Stimulated activated naive B cell treated with anti-CD40 and anti-IgM and Interleukin-4, amounts not matched to agents 10 μg/mL and 1 μg/mL and 100 μg/mL, for 72 hours (primary cell): ENCODE measurements around the gene OR52I1.
A peak's percentile ranks its signal among the peaks of the same experiment; 100 is the strongest.

Experiments used
- ATAC-seq, 2 donors: fragments of 150-1000 bp; cut with Tn5 transposase; replicated peaks; 2 replicates each; pipeline ENCODE4 v1.10.0; 2021; ENCODE audit warnings: moderate library complexity in 1 of 2
- DNase-seq: peaks from one replicate; pipeline ENCODE4 v3.0.0; 2021
- H3K27ac Mint-ChIP-seq: one replicate; pipeline ENCODE4 v1.8.0; 2022; ENCODE audit warnings: mild to moderate bottlenecking, mixed read lengths
- H3K27me3 Mint-ChIP-seq, 2 donors: one replicate each; pipeline ENCODE4 v1.8.0; 2022; ENCODE audit warnings: mixed read lengths in 2 of 2
- H3K36me3 Mint-ChIP-seq, 2 donors: one replicate each; pipeline ENCODE4 v1.8.0; 2022; ENCODE audit warnings: mixed read lengths in 2 of 2, mild to moderate bottlenecking in 1 of 2
- H3K4me1 Mint-ChIP-seq, 2 donors: one replicate each; pipeline ENCODE4 v1.8.0; 2022; ENCODE audit warnings: mixed read lengths in 2 of 2, mild to moderate bottlenecking in 1 of 2
- H3K4me3 Mint-ChIP-seq, 2 donors: one replicate each; pipeline ENCODE4 v1.8.0; 2022; ENCODE audit warnings: mild to moderate bottlenecking in 2 of 2, mixed read lengths in 2 of 2, moderate library complexity in 1 of 2
- H3K9me3 Mint-ChIP-seq, 2 donors: one replicate each; pipeline ENCODE4 v1.8.0; 2022; ENCODE audit warnings: mixed read lengths in 2 of 2, mild to moderate bottlenecking in 1 of 2

Gene OR52I1

GRCh38 chr11:4589017-4589416 is 4.8 kb upstream of the OR52I1 start:
- no peak overlapping the region for H3K27ac Mint-ChIP-seq
- no peaks in the 10 kb centered on the region for H3K36me3 Mint-ChIP-seq
- ATAC-seq: no peak
- peaks cover 0 to 2% of the 10 kb centered on the region in 2 donors for H3K9me3 Mint-ChIP-seq
- H3K4me1 Mint-ChIP-seq: no peaks in the 10 kb centered on the region
- no peak overlapping the region for H3K4me3 Mint-ChIP-seq
- no peak for DNase-seq
- peaks cover 12% of the 10 kb centered on the region in 2 donors for H3K27me3 Mint-ChIP-seq

- DNase-seq (no peak), ATAC-seq (no peak)
- H3K36me3 Mint-ChIP-seq: peaks cover 32 to 44% of the 10 kb centered on the region in 2 donors
- peaks cover 0 to 2% of the 10 kb centered on the region in 2 donors for H3K9me3 Mint-ChIP-seq
- H3K4me1 Mint-ChIP-seq: peaks cover 19 to 45% of the 10 kb centered on the region in 2 donors
- no peak overlapping the region for H3K27ac Mint-ChIP-seq
- no peak overlapping the region for H3K4me3 Mint-ChIP-seq
- H3K27me3 Mint-ChIP-seq: no peaks in the 10 kb centered on the region
These were observed 11.2 kb downstream of the OR52I1 start for GRCh38 chr11:4605057-4605456.

GRCh38 chr11:4606231-4607015 is 12.6 kb downstream of the OR52I1 start:
- DNase-seq (no peak), ATAC-seq (no peak)
- H3K27me3 Mint-ChIP-seq: no peaks in the 10 kb centered on the region
- H3K4me1 Mint-ChIP-seq: peaks cover 24 to 52% of the 10 kb centered on the region in 2 donors
- no peak overlapping the region for H3K27ac Mint-ChIP-seq
- peak overlapping the region; percentile 96 to 99 for H3K4me3 Mint-ChIP-seq
- H3K9me3 Mint-ChIP-seq: peaks cover 0 to 2% of the 10 kb centered on the region in 2 donors
- H3K36me3 Mint-ChIP-seq: peaks cover 20 to 31% of the 10 kb centered on the region in 2 donors

GRCh38 chr11:4607096-4607495 is 13.3 kb downstream of the OR52I1 start:
- Mint-ChIP-seq H3K4me3 (peak overlapping the region; percentile 96 to 99), H3K4me1 (peaks cover 24 to 52% of the 10 kb centered on the region in 2 donors), H3K9me3 (peaks cover 0 to 2% of the 10 kb centered on the region in 2 donors), H3K27ac (peak overlapping the region; percentile 96), H3K27me3 (no peaks in the 10 kb centered on the region), H3K36me3 (peaks cover 16 to 24% of the 10 kb centered on the region in 2 donors)
- ATAC-seq: no peak
- DNase-seq: no peak

GRCh38 chr11:4607781-4608666 is 14.2 kb downstream of the OR52I1 start, which contains the start of gene TRIM68:
TSS of gene TRIM68 (minus strand) at chr11:4608231. CDS start at chr11:4605504, 2,727 bp downstream.
- Mint-ChIP-seq H3K27ac (peak within 1 kb of the TSS; percentile 96), H3K4me1 (peaks cover 24 to 52% of the 10 kb centered on the region in 2 donors), H3K4me3 (peak within 1 kb of the TSS; percentile 96 to 99), H3K36me3 (peaks cover 12 to 20% of the 10 kb centered on the region in 2 donors), H3K9me3 (peaks cover 0 to 2% of the 10 kb centered on the region in 2 donors), H3K27me3 (no peaks in the 10 kb centered on the region)
- ATAC-seq (peak; percentile 100), DNase-seq (peak; percentile 96)

- ATAC-seq (no peak), DNase-seq (peak; percentile 4)
- H3K36me3 Mint-ChIP-seq: no peaks in the 10 kb centered on the region
- peaks cover 0 to 2% of the 10 kb centered on the region in 2 donors for H3K9me3 Mint-ChIP-seq
- H3K27ac Mint-ChIP-seq: peak overlapping the region; percentile 75
- peak overlapping the region; percentile 48 to 61 for H3K4me3 Mint-ChIP-seq
- H3K27me3 Mint-ChIP-seq: peaks cover 4 to 9% of the 10 kb centered on the region in 2 donors
- peaks cover 18 to 44% of the 10 kb centered on the region in 2 donors for H3K4me1 Mint-ChIP-seq
These were observed 16.6 kb downstream of the OR52I1 start for GRCh38 chr11:4610258-4610935.

GRCh38 chr11:4611986-4612385 is 18.1 kb downstream of the OR52I1 start:
- Mint-ChIP-seq H3K9me3 (peaks cover 2 to 4% of the 10 kb centered on the region in 2 donors), H3K4me1 (peaks cover 14 to 29% of the 10 kb centered on the region in 2 donors), H3K27me3 (peaks cover 12 to 19% of the 10 kb centered on the region in 2 donors), H3K4me3 (no peak overlapping the region), H3K36me3 (peaks cover 0 to 3% of the 10 kb centered on the region in 2 donors), H3K27ac (no peak overlapping the region)
- no peak for ATAC-seq
- DNase-seq: no peak

GRCh38 chr11:4615856-4616444 is 22.1 kb downstream of the OR52I1 start:
- ATAC-seq (no peak), DNase-seq (no peak)
- Mint-ChIP-seq H3K4me1 (peaks cover 0 to 1% of the 10 kb centered on the region in 2 donors), H3K27ac (no peak overlapping the region), H3K4me3 (no peak overlapping the region), H3K36me3 (peaks cover 0 to 3% of the 10 kb centered on the region in 2 donors), H3K9me3 (peaks cover 0 to 4% of the 10 kb centered on the region in 2 donors), H3K27me3 (peaks cover 25 to 34% of the 10 kb centered on the region in 2 donors)

GRCh38 chr11:4619514-4619913 is 25.7 kb downstream of the OR52I1 start:
- H3K9me3 Mint-ChIP-seq: peaks cover 0 to 4% of the 10 kb centered on the region in 2 donors
- ATAC-seq (no peak), DNase-seq (no peak)
- H3K4me3 Mint-ChIP-seq: no peak overlapping the region
- H3K27me3 Mint-ChIP-seq: peaks cover 32 to 33% of the 10 kb centered on the region in 2 donors
- no peak overlapping the region for H3K27ac Mint-ChIP-seq
- peaks cover 0 to 3% of the 10 kb centered on the region in 2 donors for H3K36me3 Mint-ChIP-seq
- H3K4me1 Mint-ChIP-seq: peaks cover 0 to 1% of the 10 kb centered on the region in 2 donors

GRCh38 chr11:4626207-4627099 is 32.6 kb downstream of the OR52I1 start:
- ATAC-seq (peak; percentile 51 to 62), DNase-seq (peak; percentile 32)
- Mint-ChIP-seq H3K4me3 (no peak overlapping the region), H3K36me3 (peaks cover 4 to 5% of the 10 kb centered on the region in 2 donors), H3K9me3 (peaks cover 7 to 11% of the 10 kb centered on the region in 2 donors), H3K27ac (no peak overlapping the region), H3K4me1 (no peaks in the 10 kb centered on the region), H3K27me3 (peaks cover 40 to 52% of the 10 kb centered on the region in 2 donors)

- Mint-ChIP-seq H3K27me3 (peaks cover 2 to 4% of the 10 kb centered on the region in 2 donors), H3K4me3 (no peak overlapping the region), H3K4me1 (no peaks in the 10 kb centered on the region), H3K36me3 (no peaks in the 10 kb centered on the region), H3K27ac (no peak overlapping the region), H3K9me3 (peaks cover 0 to 4% of the 10 kb centered on the region in 2 donors)
- DNase-seq (no peak), ATAC-seq (no peak)
These were observed 42.3 kb downstream of the OR52I1 start for GRCh38 chr11:4636136-4636535.

- H3K4me1 Mint-ChIP-seq: no peaks in the 10 kb centered on the region
- H3K9me3 Mint-ChIP-seq: no peaks in the 10 kb centered on the region
- H3K36me3 Mint-ChIP-seq: no peaks in the 10 kb centered on the region
- DNase-seq (peak; percentile 59), ATAC-seq (peak; percentile 89 to 96)
- H3K4me3 Mint-ChIP-seq: no peak within 1 kb of the TSS
- H3K27ac Mint-ChIP-seq: no peak within 1 kb of the TSS
- H3K27me3 Mint-ChIP-seq: peaks cover 0 to 10% of the 10 kb centered on the region in 2 donors
These were observed 43.3 kb downstream of the OR52I1 start, which contains the start of gene OR51D1 for GRCh38 chr11:4636962-4637661. TSS of gene OR51D1 (plus strand) at chr11:4637477. CDS start at chr11:4639791, 2,314 bp downstream.
